ENCODE results near the gene MCM9. TPM values are rescaled to one million over a fixed set of nuclear protein-coding genes. Genes with fewer than 3 reads are reported as not detected.

Gene MCM9
- total RNA-seq, 1 donor from 2014 or later = 19.0 TPM

DNA sequence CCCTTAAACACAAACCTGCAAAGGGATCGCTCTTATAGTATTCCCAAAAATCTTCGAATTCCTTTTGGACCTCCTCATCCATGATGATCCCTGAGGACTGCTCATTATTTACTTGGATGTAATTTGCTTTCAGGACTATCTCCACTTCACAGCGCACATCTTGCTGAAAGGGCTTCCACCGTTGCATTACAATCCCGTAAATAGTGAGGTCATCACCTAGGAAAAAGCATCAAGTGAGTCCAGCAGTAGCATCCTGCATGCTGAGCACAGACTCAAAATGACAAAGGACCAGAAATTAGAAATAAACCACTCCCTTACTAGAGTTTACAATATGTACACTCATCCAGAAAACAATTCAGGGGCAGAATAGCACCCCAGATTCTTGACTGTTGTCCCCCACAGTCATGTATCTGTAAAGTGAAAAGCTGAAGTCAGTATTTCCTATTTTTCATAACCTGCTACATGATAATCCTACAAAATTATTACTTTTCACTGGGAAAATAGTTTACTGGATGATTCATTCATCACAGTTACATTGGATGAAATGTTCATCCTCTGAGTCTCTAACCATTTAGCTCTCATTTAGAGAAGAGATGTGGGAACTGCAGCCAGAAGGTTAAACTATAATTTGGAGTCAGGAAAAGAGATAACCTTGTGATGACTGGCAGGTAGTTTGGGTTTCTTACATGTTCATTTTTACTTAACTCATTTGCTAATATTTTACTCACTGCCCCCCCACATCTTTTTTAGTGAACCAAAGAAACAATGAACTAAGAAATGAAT, 17.2 kb downstream of the MCM9 start:
- H3K27ac Mint-ChIP-seq = no peak overlapping the region
- peaks cover 72% of the 10 kb centered on the region for H3K36me3 Mint-ChIP-seq (ENCODE audit: low read depth)
- peak; percentile 40 for DNase-seq
- H3K4me1 Mint-ChIP-seq = peaks cover 2% of the 10 kb centered on the region
- no peaks in the 10 kb centered on the region for H3K27me3 Mint-ChIP-seq
- no peak overlapping the region for H3K4me3 Mint-ChIP-seq
- intact Hi-C loops (cut with micrococcal nuclease) = no loop called here
- no peaks in the 10 kb centered on the region for H3K9me3 Mint-ChIP-seq

GRCh38 chr6:118914598-118914997, 20.4 kb downstream of the MCM9 start:
- no peak overlapping the region for H3K27ac Mint-ChIP-seq
- peaks cover 66% of the 10 kb centered on the region for H3K36me3 Mint-ChIP-seq (ENCODE audit: low read depth)
- no peaks in the 10 kb centered on the region for H3K9me3 Mint-ChIP-seq
- H3K27me3 Mint-ChIP-seq = no peaks in the 10 kb centered on the region
- H3K4me3 Mint-ChIP-seq = no peak overlapping the region
- peak; percentile 11 for DNase-seq
- intact Hi-C loops (cut with micrococcal nuclease) = no loop called here
- H3K4me1 Mint-ChIP-seq = no peaks in the 10 kb centered on the region

- peak; percentile 29 for DNase-seq
- Mint-ChIP-seq H3K27me3 (no peaks in the 10 kb centered on the region), H3K9me3 (no peaks in the 10 kb centered on the region), H3K4me3 (no peak overlapping the region), H3K27ac (no peak overlapping the region), H3K4me1 (peaks cover 2% of the 10 kb centered on the region), H3K36me3 (ENCODE audit: low read depth) (peaks cover 64% of the 10 kb centered on the region)
- intact Hi-C loops (cut with micrococcal nuclease) = no loop called here
These were observed 21.8 kb downstream of the MCM9 start for GRCh38 chr6:118913161-118913560.

- Mint-ChIP-seq H3K4me1 (peaks cover 2% of the 10 kb centered on the region), H3K36me3 (ENCODE audit: low read depth) (peaks cover 63% of the 10 kb centered on the region), H3K9me3 (no peaks in the 10 kb centered on the region), H3K4me3 (no peak overlapping the region), H3K27me3 (no peaks in the 10 kb centered on the region), H3K27ac (no peak overlapping the region)
- peak; percentile 41 for DNase-seq
- intact Hi-C loops (cut with micrococcal nuclease) = no loop called here
These were observed 22.3 kb downstream of the MCM9 start for GRCh38 chr6:118912646-118913045.

GRCh38 chr6:118908441-118908840, 26.5 kb downstream of the MCM9 start:
- intact Hi-C loops (cut with micrococcal nuclease) = no loop called here
- Mint-ChIP-seq H3K27me3 (no peaks in the 10 kb centered on the region), H3K36me3 (ENCODE audit: low read depth) (peaks cover 67% of the 10 kb centered on the region), H3K4me3 (no peak overlapping the region), H3K9me3 (no peaks in the 10 kb centered on the region), H3K27ac (no peak overlapping the region), H3K4me1 (peaks cover 27% of the 10 kb centered on the region)
- DNase-seq = no peak

GRCh38 chr6:118905851-118906250, 29.1 kb downstream of the MCM9 start:
- DNase-seq = no peak
- Mint-ChIP-seq H3K27ac (peak overlapping the region; percentile 60), H3K36me3 (ENCODE audit: low read depth) (peaks cover 73% of the 10 kb centered on the region), H3K4me1 (peaks cover 45% of the 10 kb centered on the region), H3K27me3 (no peaks in the 10 kb centered on the region), H3K9me3 (no peaks in the 10 kb centered on the region), H3K4me3 (no peak overlapping the region)
- intact Hi-C loops (cut with micrococcal nuclease) = no loop called here

GRCh38 chr6:118905084-118905483, 29.9 kb downstream of the MCM9 start:
- Mint-ChIP-seq H3K27ac (no peak overlapping the region), H3K36me3 (ENCODE audit: low read depth) (peaks cover 71% of the 10 kb centered on the region), H3K27me3 (no peaks in the 10 kb centered on the region), H3K4me1 (peaks cover 53% of the 10 kb centered on the region), H3K4me3 (no peak overlapping the region), H3K9me3 (no peaks in the 10 kb centered on the region)
- no peak for DNase-seq
- intact Hi-C loops (cut with micrococcal nuclease) = no loop called here

GRCh38 chr6:118903691-118904090, 31.3 kb downstream of the MCM9 start:
- Mint-ChIP-seq H3K4me3 (no peak overlapping the region), H3K9me3 (no peaks in the 10 kb centered on the region), H3K27me3 (no peaks in the 10 kb centered on the region), H3K36me3 (ENCODE audit: low read depth) (peaks cover 75% of the 10 kb centered on the region), H3K27ac (no peak overlapping the region), H3K4me1 (peaks cover 64% of the 10 kb centered on the region)
- DNase-seq = no peak
- intact Hi-C loops (cut with micrococcal nuclease) = no loop called here

- Mint-ChIP-seq H3K4me3 (no peak overlapping the region), H3K4me1 (peaks cover 63% of the 10 kb centered on the region), H3K36me3 (ENCODE audit: low read depth) (peaks cover 76% of the 10 kb centered on the region), H3K27ac (peak overlapping the region; percentile 2), H3K9me3 (no peaks in the 10 kb centered on the region), H3K27me3 (no peaks in the 10 kb centered on the region)
- intact Hi-C loops (cut with micrococcal nuclease) = no loop called here
- no peak for DNase-seq
These were observed 31.8 kb downstream of the MCM9 start for GRCh38 chr6:118903138-118903537.

DNA sequence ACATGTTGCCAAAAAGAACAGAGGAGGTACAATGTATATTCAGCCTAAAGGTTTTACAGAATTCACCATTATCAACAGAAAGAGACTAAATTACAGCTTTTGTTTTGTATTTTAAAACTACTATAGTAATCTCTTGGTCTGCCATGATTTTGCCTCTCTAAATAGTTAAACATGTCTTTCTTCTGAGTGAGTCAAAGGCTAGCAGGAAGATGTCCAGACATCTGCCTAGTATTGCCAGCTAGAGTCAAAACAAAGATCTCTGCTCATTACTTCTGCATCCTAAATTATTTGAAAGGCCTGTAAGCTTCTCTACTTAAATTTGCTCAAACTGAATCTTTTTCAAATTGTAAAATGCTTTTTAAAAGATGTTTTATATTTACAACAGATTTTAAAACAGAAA, 32.2 kb downstream of the MCM9 start:
- Mint-ChIP-seq H3K4me3 (no peak overlapping the region), H3K4me1 (peaks cover 67% of the 10 kb centered on the region), H3K9me3 (no peaks in the 10 kb centered on the region), H3K27ac (peak overlapping the region; percentile 13), H3K36me3 (ENCODE audit: low read depth) (peaks cover 75% of the 10 kb centered on the region), H3K27me3 (no peaks in the 10 kb centered on the region)
- intact Hi-C loops (cut with micrococcal nuclease) = no loop called here
- DNase-seq = no peak

- no peaks in the 10 kb centered on the region for H3K9me3 Mint-ChIP-seq
- peaks cover 55% of the 10 kb centered on the region for H3K4me1 Mint-ChIP-seq
- H3K36me3 Mint-ChIP-seq (ENCODE audit: low read depth) = peaks cover 58% of the 10 kb centered on the region
- no peaks in the 10 kb centered on the region for H3K27me3 Mint-ChIP-seq
- peak overlapping the region; percentile 4 for H3K4me3 Mint-ChIP-seq
- H3K27ac Mint-ChIP-seq = peak overlapping the region; percentile 14
- DNase-seq = peak; percentile 62
- intact Hi-C loops (cut with micrococcal nuclease) = loop anchor here (10.0 kb wide), 2 partner anchors 615 to 1225 kb away; partner anchors contain the start of gene NUS1
These were observed 35.0 kb downstream of the MCM9 start for GRCh38 chr6:118899948-118900347.

GRCh38 chr6:118897386-118897785, 37.6 kb downstream of the MCM9 start:
- H3K27ac Mint-ChIP-seq = peak overlapping the region; percentile 52
- no peak for DNase-seq
- H3K4me3 Mint-ChIP-seq = peak overlapping the region; percentile 41
- no peaks in the 10 kb centered on the region for H3K27me3 Mint-ChIP-seq
- H3K36me3 Mint-ChIP-seq (ENCODE audit: low read depth) = peaks cover 44% of the 10 kb centered on the region
- peaks cover 53% of the 10 kb centered on the region for H3K4me1 Mint-ChIP-seq
- intact Hi-C loops (cut with micrococcal nuclease) = loop anchor here (10.0 kb wide), 2 partner anchors 613 to 1223 kb away; partner anchors contain the start of gene NUS1
- no peaks in the 10 kb centered on the region for H3K9me3 Mint-ChIP-seq

- intact Hi-C loops (cut with micrococcal nuclease) = loop anchor here (1.0 to 10.0 kb wide), 3 partner anchors 96 to 1222 kb away; partner anchors contain the start of gene NUS1
- H3K9me3 Mint-ChIP-seq = no peaks in the 10 kb centered on the region
- H3K27me3 Mint-ChIP-seq = no peaks in the 10 kb centered on the region
- peaks cover 58% of the 10 kb centered on the region for H3K4me1 Mint-ChIP-seq
- peaks cover 38% of the 10 kb centered on the region for H3K36me3 Mint-ChIP-seq (ENCODE audit: low read depth)
- H3K4me3 Mint-ChIP-seq = peak overlapping the region; percentile 90
- H3K27ac Mint-ChIP-seq = peak overlapping the region; percentile 90
- DNase-seq = peak; percentile 66
These were observed 38.4 kb downstream of the MCM9 start for GRCh38 chr6:118896339-118897136.

DNA sequence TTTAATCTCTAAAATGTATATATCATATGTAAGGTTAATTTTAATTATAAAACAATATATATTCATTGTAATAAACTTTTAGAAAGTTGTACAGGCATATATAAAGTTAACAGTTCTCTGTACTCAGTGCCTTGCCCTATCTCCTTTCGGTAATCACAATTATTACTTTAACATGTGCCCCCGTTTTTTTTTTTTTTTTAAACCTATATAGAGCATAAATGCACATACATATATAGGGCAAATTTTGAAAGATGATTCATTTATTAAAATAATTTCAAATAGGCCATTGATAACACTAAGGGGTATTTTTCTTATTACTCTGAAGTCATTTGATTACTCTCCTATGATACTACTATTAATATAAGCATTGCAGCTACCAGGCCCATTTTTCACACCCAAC, 39.1 kb downstream of the MCM9 start:
- peaks cover 59% of the 10 kb centered on the region for H3K4me1 Mint-ChIP-seq

More for the DNA sequence above, 39.1 kb downstream of the MCM9 start:
- DNase-seq = no peak
- Mint-ChIP-seq H3K27me3 (no peaks in the 10 kb centered on the region), H3K9me3 (no peaks in the 10 kb centered on the region), H3K27ac (peak overlapping the region; percentile 90), H3K36me3 (ENCODE audit: low read depth) (peaks cover 33% of the 10 kb centered on the region), H3K4me3 (peak overlapping the region; percentile 90)
- intact Hi-C loops (cut with micrococcal nuclease) = loop anchor here (1.0 to 10.0 kb wide), 4 partner anchors 96 to 1221 kb away; partner anchors contain the start of gene NUS1
